OCI-LY7 (cell line): ENCODE results near the gene ACTC1. TPM values are rescaled to one million over a fixed set of nuclear protein-coding genes. Genes with fewer than 3 reads are reported as not detected.

ENCODE experiments used
- BruUV-seq: library from RNA; stranded (reverse); fragments of 400-500 nt; replicated peaks from 2 replicates; lab custom pipeline; 2021; lab: Mats Ljungman, UMichigan
- CTCF ChIA-PET: fragments of 300-600 bp; sonication (Branson Sonifier 250); formaldehyde crosslinking; loops from one replicate; lab custom pipeline; 2022; ENCODE audit warnings: antibody characterized with exemption; ENCODE audit not compliant: unreplicated experiment; lab: Charles Lee
- POLR2A ChIA-PET: fragments of 300-600 bp; sonication (Branson Sonifier 250); formaldehyde crosslinking; loops from one replicate; lab custom pipeline; 2022; ENCODE audit warnings: antibody characterized with exemption; lab: Charles Lee
- DNase-seq: peaks from one replicate; pipeline ENCODE4 v3.0.0-alpha.2; 2015; ENCODE audit warnings: low spot score
- H2AFZ ChIP-seq: fragments of 200-600 bp; sonication (generic), shearing (Covaris generic); 2 replicates; pipeline ENCODE4 v1.6.1; 2014; ENCODE audit warnings: mild to moderate bottlenecking, antibody characterized with exemption, low read length, moderate library complexity
- H3K27ac ChIP-seq: fragments of 200-600 bp; sonication (generic); 2 replicates; pipeline ENCODE4 v1.5.1; 2014; ENCODE audit warnings: mixed run types, low read depth, mild to moderate bottlenecking, moderate library complexity, low read length, inconsistent platforms; ENCODE audit not compliant: poor library complexity, severe bottlenecking
- H3K36me3 ChIP-seq: fragments of 200-600 bp; sonication (generic); 2 replicates; pipeline ENCODE4 v1.6.1; 2014; ENCODE audit warnings: mild to moderate bottlenecking, antibody characterized with exemption, low read length, moderate library complexity, mixed read lengths; ENCODE audit not compliant: insufficient read depth
- H3K4me1 ChIP-seq: fragments of 200-600 bp; sonication (generic); 2 replicates; pipeline ENCODE4 v1.5.1; 2014; ENCODE audit warnings: mild to moderate bottlenecking, low read length; ENCODE audit not compliant: insufficient read depth, poor library complexity, severe bottlenecking
- H3K4me2 ChIP-seq: fragments of 200-600 bp; sonication (generic); 2 replicates; pipeline ENCODE4 v1.6.1; 2014; ENCODE audit warnings: mild to moderate bottlenecking, low read length
- H3K4me3 ChIP-seq: fragments of 200-600 bp; sonication (generic); 2 replicates; pipeline ENCODE4 v1.5.1; 2014; ENCODE audit warnings: mild to moderate bottlenecking, low read depth, low read length; ENCODE audit not compliant: poor library complexity, severe bottlenecking
- H3K79me2 ChIP-seq: fragments of 200-600 bp; sonication (generic); 2 replicates; pipeline ENCODE4 v1.6.1; 2016; ENCODE audit warnings: low read depth, mild to moderate bottlenecking, low read length, moderate library complexity, mixed read lengths; ENCODE audit not compliant: insufficient read depth
- H3K9me2 ChIP-seq: fragments of 200-600 bp; sonication (generic); 2 replicates; pipeline ENCODE4 v1.6.1; 2016; ENCODE audit warnings: mild to moderate bottlenecking, low read length, mixed read lengths; ENCODE audit not compliant: insufficient read depth
- H3K9me3 ChIP-seq: fragments of 200-600 bp; sonication (generic); 2 replicates; pipeline ENCODE4 v1.6.1; 2014; ENCODE audit warnings: mild to moderate bottlenecking, mixed run types, low read length, mixed read lengths
- H4K20me1 ChIP-seq: fragments of 200-600 bp; sonication (generic); 2 replicates; pipeline ENCODE4 v1.6.1; 2014; ENCODE audit warnings: mild to moderate bottlenecking, antibody characterized with exemption, low read length, moderate library complexity, mixed read lengths; ENCODE audit not compliant: insufficient read depth
- EZH2phosphoT487 ChIP-seq: fragments of 200-600 bp; sonication (generic); IDR thresholded peaks from 2 replicates; pipeline ENCODE4 v1.6.1; 2018; ENCODE audit warnings: low read depth, borderline replicate concordance, mild to moderate bottlenecking, mixed run types, antibody characterized with exemption, low read length, moderate library complexity, mixed read lengths
- intact Hi-C: fragments of 100-400 bp; cut with micrococcal nuclease; formaldehyde crosslinking; loops from one replicate; pipeline ENCODE4 v1.10.0; 2022; ENCODE audit not compliant: unreplicated experiment
- total RNA-seq, 2 experiments: library from RNA; depleted of rRNA in 1 of 2; stranded (reverse); fragments of >200 nt in 1 of 2; shearing (Covaris generic) in 1 of 2; gene quantifications; 2 replicates each; pipeline ENCODE4 v1.2.3, GENCODE V29; 2014 to 2022
- TF ChIP-seq, protein P1 (sequence below): fragments of 200-600 bp; sonication (generic); conservative IDR thresholded peaks from 2 replicates; pipeline ENCODE4 v1.5.1; 2014; ENCODE audit warnings: mild to moderate bottlenecking, antibody characterized with exemption, low read length, moderate library complexity, mixed read lengths

The ACTC1 gene
- total RNA-seq, 2 experiments from 2014 or later: not detected

DNA sequence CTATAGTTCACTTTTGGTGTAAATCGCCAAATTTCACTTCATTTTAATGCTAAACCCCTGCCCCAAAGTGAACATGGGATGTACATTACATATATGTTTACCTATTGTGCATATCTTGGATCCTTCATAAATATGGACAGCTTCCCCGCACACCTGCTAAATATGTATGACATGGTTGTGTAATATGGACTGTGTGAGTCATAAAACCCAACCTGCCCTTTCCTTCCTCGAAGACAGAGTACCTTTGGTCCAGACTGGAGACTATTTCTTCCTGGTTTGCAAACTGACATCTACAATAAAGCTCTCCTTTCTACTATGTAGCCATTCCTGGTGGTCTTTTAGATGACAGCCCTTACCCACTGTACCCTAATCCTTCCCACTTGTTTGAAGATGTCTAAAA, 12.4 kb downstream of the ACTC1 start:
- H3K9me3 ChIP-seq: no peaks in the 10 kb centered on the region
- H3K4me1 ChIP-seq: no peaks in the 10 kb centered on the region
- DNase-seq: no peak
- TF ChIP-seq EZH2phosphoT487: no peak
- TF ChIP-seq, protein P1, sequence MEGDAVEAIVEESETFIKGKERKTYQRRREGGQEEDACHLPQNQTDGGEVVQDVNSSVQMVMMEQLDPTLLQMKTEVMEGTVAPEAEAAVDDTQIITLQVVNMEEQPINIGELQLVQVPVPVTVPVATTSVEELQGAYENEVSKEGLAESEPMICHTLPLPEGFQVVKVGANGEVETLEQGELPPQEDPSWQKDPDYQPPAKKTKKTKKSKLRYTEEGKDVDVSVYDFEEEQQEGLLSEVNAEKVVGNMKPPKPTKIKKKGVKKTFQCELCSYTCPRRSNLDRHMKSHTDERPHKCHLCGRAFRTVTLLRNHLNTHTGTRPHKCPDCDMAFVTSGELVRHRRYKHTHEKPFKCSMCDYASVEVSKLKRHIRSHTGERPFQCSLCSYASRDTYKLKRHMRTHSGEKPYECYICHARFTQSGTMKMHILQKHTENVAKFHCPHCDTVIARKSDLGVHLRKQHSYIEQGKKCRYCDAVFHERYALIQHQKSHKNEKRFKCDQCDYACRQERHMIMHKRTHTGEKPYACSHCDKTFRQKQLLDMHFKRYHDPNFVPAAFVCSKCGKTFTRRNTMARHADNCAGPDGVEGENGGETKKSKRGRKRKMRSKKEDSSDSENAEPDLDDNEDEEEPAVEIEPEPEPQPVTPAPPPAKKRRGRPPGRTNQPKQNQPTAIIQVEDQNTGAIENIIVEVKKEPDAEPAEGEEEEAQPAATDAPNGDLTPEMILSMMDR: no peak
- H2AFZ ChIP-seq: no peak overlapping the region
- no peaks in the 10 kb centered on the region for H3K36me3 ChIP-seq
- CTCF ChIA-PET: no interaction called here
- H4K20me1 ChIP-seq: no peaks in the 10 kb centered on the region
- H3K79me2 ChIP-seq: no peaks in the 10 kb centered on the region
- intact Hi-C loops: no loop called here
- H3K27ac ChIP-seq: no peak overlapping the region
- POLR2A ChIA-PET: interaction anchor here (0.6 kb wide), 2 partner anchors 618 to 656 kb away, joined by 3 read pairs; no protein-coding TSS in a partner anchor
- no peak overlapping the region for H3K4me3 ChIP-seq
- no TSS peak for BruUV-seq
- H3K9me2 ChIP-seq: no peaks in the 10 kb centered on the region
- no peak overlapping the region for H3K4me2 ChIP-seq

DNA sequence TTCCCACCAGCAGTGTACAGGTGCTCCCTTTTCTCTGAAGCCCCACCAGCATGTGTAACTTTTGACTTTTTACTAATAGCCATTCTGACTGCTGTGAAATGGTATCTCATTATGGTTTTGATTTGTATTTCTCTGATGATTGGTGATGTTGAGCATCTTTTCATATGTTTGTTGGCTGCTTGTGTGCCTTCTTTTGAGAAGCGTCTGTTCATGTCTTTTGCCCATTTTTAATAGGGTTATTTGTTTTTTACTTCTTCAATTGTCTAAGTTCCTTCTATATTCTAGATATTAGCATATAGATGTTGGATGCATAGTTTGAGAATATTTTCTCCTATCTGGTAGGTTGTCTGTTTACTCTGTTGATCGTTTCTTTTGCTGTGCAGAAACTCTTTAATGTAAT, 14.6 kb downstream of the ACTC1 start:
- Histone ChIP-seq H3K36me3 (no peaks in the 10 kb centered on the region), H3K9me3 (no peaks in the 10 kb centered on the region), H3K27ac (no peak overlapping the region), H3K4me1 (no peaks in the 10 kb centered on the region), H4K20me1 (no peaks in the 10 kb centered on the region), H2AFZ (no peak overlapping the region), H3K9me2 (no peaks in the 10 kb centered on the region), H3K4me3 (no peak overlapping the region), H3K79me2 (no peaks in the 10 kb centered on the region), H3K4me2 (no peak overlapping the region)
- DNase-seq: no peak
- ChIA-PET POLR2A (no interaction called here), CTCF (no interaction called here)
- TF ChIP-seq, protein P1: no peak
- TF ChIP-seq EZH2phosphoT487: no peak
- BruUV-seq: no TSS peak
- intact Hi-C loops: no loop called here

GRCh38 chr15:34776606-34777105, 18.7 kb downstream of the ACTC1 start:
- no peak for DNase-seq
- Histone ChIP-seq H3K9me3 (no peaks in the 10 kb centered on the region), H3K4me3 (no peak overlapping the region), H3K27ac (no peak overlapping the region), H2AFZ (no peak overlapping the region), H3K4me1 (no peaks in the 10 kb centered on the region), H3K36me3 (no peaks in the 10 kb centered on the region), H3K4me2 (no peak overlapping the region), H3K9me2 (no peaks in the 10 kb centered on the region), H4K20me1 (no peaks in the 10 kb centered on the region), H3K79me2 (no peaks in the 10 kb centered on the region)
- ChIA-PET POLR2A (interaction anchor here (1.1 kb wide), 1 partner anchor 158 kb away, joined by 3 read pairs; no protein-coding TSS in a partner anchor), CTCF (no interaction called here)
- TF ChIP-seq, protein P1: no peak
- no peak for TF ChIP-seq EZH2phosphoT487
- intact Hi-C loops: no loop called here
- BruUV-seq: no TSS peak
